Ovary (tissue), 9 donors: ENCODE measurements around the gene DIAPH3. TPM values are rescaled to one million over a fixed set of nuclear protein-coding genes. Genes with fewer than 3 reads are reported as not detected.

Experiments
- DNase-seq, 5 donors: peaks; one replicate each; pipeline ENCODE4 v3.0.0-alpha.2; 2019 to 2020
- H3K27ac ChIP-seq, 2 donors: fragments of 200-600 bp; one replicate each; pipeline versions ENCODE4 v1.5.1 to v1.8.0; 2019 to 2022
- H3K27me3 ChIP-seq: fragments of 200-600 bp; one replicate; pipeline ENCODE4 v1.8.0; 2022
- H3K36me3 ChIP-seq: fragments of 200-600 bp; sonication (generic); one replicate; pipeline ENCODE4 v1.5.1; 2019
- H3K4me1 ChIP-seq: one replicate; pipeline ENCODE4 v1.8.1; 2013; ENCODE audit warnings: mild to moderate bottlenecking, moderate library complexity; ENCODE audit not compliant: insufficient read depth
- H3K4me3 ChIP-seq: fragments of 200-600 bp; sonication (generic); one replicate; pipeline ENCODE4 v1.5.1; 2017
- H3K9me3 ChIP-seq, 2 donors: fragments of 200-600 bp in 1 of 2; sonication (generic) in 1 of 2; one replicate each; pipeline versions ENCODE4 v1.5.1 to v1.8.1; 2013 to 2019; ENCODE audit warnings: mild to moderate bottlenecking in 1 of 2, moderate library complexity in 1 of 2
- CTCF ChIP-seq, 3 donors: fragments of 450-650 bp in 2 of 3; fragments of 200-600 bp in 1 of 3; IDR thresholded peaks; one replicate each; pipeline versions ENCODE4 v1.5.1 to v1.8.0; 2016 to 2022; ENCODE audit warnings: antibody characterized with exemption in 3 of 3, mild to moderate bottlenecking in 1 of 3
- EP300 ChIP-seq: sonication (generic); formaldehyde crosslinking; IDR thresholded peaks from one replicate; pipeline ENCODE4 v1.6.1; 2017; ENCODE audit warnings: antibody characterized with exemption
- POLR2A ChIP-seq: fragments of 450-650 bp; IDR thresholded peaks from one replicate; pipeline ENCODE4 v1.6.1; 2017; ENCODE audit warnings: antibody characterized with exemption, mild to moderate bottlenecking, moderate library complexity
- WGBS, 3 donors: extraction: QIAGEN DNeasy Blood & Tissue Kit in 1 of 3; methylation state at CpG; one replicate each; pipeline versions ENCODE4 v1.1.5 to v1.1.7; 2013 to 2017; 5-methylcytosine and 5-hydroxymethylcytosine counted together
- intact Hi-C, 4 donors: fragments of 100-400 bp; cut with DNase I; formaldehyde crosslinking; loops; one replicate each; pipeline versions ENCODE4 v1.11.0 to v1.15.1; 2022 to 2023
- polyA plus RNA-seq, 2 donors: library from polyadenylated mRNA; stranded (reverse); fragments of 200-250 nt in 1 of 2; fragments of 350-450 nt in 1 of 2; fragmentation: Illumina TruSeq in 1 of 2; extraction: RNeasy Lipid Tissue Mini Kit (QIAGEN cat#74804) in 1 of 2; gene quantifications; one replicate each; pipeline ENCODE4 v1.2.3, GENCODE V29; 2013 to 2014
- total RNA-seq, 7 donors: library from RNA; depleted of rRNA in 2 of 7; stranded (reverse); fragments of >200 nt in 2 of 7; fragmentation: NEBNext Ultra II Directional in 3 of 7; extraction: Animal tissue kit (Norgen Biotek cat#: 25700) in 3 of 7; gene quantifications; one replicate each; pipeline versions ENCODE4 v1.1.0 to v1.2.4, GENCODE V29; 2016 to 2023
- donor health status: DM: no; HTN: no; CAD: no; lungs with moderate emphysema.
- donor health status: DM: no; HTN: no; CAD: no.
- donor health status: Bipolar disorder and iron deficiency.
- donor health status: DM: yes; HTN: yes; CAD: no.
- donor health status: DM: no; HTN: no; CAD: no.
- donor health status: DM: yes; HTN: yes; CAD: no.

DIAPH3 gene
- total and polyA plus RNA-seq, 9 donors = 0.13 to 2.6 (median 0.40) TPM; not detected in 1

- H3K36me3 ChIP-seq = no peaks in the 10 kb centered on the region
- no peak overlapping the region for H3K4me3 ChIP-seq
- no peak overlapping the region for H3K27ac ChIP-seq
- no peaks in the 10 kb centered on the region for H3K4me1 ChIP-seq
- no peaks in the 10 kb centered on the region for H3K9me3 ChIP-seq
- no peak for TF ChIP-seq CTCF (IDR thresholded peaks at IDR 0.05)
- TF ChIP-seq EP300 = no peak
- no peak for TF ChIP-seq POLR2A
- DNase-seq = no peak
- H3K27me3 ChIP-seq = no peaks in the 10 kb centered on the region
- WGBS, 3 donors = 80 to 89% (median 84%) methylated on average over 1 of the region's 1 CpG
- intact Hi-C loops = no loop called here
Observed at GRCh38 chr13:59681636-59682311, 482.0 kb downstream of the DIAPH3 start.

DNA sequence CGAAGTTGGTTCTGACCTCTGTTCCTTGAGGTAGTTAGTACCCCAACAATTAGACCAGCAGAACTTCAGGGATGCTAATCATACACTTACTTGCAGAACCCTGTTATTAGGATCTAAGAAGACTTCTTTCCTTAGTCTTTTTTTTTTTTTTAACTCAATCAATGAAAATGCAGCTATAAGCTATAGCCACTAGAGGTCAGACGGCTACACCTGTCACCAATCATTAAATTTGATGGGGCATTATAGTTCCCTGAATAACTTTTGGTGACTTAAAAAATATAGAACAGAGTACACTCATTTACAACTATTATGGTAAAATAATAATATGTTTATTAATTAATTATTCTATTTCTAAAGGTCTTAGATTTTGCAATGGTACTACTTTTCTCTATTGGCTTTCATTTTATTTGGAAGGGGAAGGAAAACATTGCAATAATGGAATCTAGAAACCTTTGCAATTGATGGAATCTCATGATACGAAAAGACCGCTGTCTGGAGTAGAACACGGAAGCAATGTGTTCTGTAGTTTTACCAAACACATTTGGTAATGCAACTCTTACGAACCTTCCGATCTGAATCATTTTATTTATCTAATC lies 483.2 kb downstream of the DIAPH3 start:
- H3K4me3 ChIP-seq = no peak overlapping the region
- no peaks in the 10 kb centered on the region for H3K36me3 ChIP-seq
- no peaks in the 10 kb centered on the region for H3K4me1 ChIP-seq
- 84 to 85% (median 84%) methylated on average over 7 of the region's 7 CpGs for WGBS, 3 donors
- H3K27me3 ChIP-seq = no peaks in the 10 kb centered on the region
- DNase-seq = no peak
- no peaks in the 10 kb centered on the region for H3K9me3 ChIP-seq
- TF ChIP-seq CTCF (IDR thresholded peaks at IDR 0.05) = no peak
- no peak for TF ChIP-seq POLR2A
- TF ChIP-seq EP300 = no peak
- H3K27ac ChIP-seq = no peak overlapping the region
- intact Hi-C loops = no loop called here

DNA sequence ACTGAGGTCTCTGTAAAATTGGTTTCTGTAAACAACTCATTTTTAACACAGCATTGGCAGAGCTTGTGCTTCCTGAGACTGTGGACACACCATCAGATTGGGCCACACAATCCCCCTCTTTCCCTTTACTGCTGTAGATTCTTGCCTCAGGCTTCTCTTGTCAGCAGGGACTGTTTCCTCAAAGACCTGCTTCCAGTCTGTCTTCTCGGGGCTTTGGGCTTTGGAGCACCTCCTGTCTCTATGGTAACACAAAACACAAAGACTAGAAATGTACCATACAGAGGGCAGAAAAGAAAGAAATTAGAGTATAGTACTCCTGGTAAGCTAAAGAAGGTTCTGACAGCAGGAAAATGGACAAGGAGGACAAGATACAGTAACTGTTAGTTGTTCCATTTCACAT lies 484.5 kb downstream of the DIAPH3 start:
- Histone ChIP-seq H3K4me1 (no peaks in the 10 kb centered on the region), H3K27ac (no peak overlapping the region), H3K4me3 (no peak overlapping the region), H3K9me3 (no peaks in the 10 kb centered on the region), H3K27me3 (no peaks in the 10 kb centered on the region), H3K36me3 (no peaks in the 10 kb centered on the region)
- DNase-seq = no peak
- no peak for TF ChIP-seq EP300
- no peak for TF ChIP-seq CTCF (IDR thresholded peaks at IDR 0.05)
- 32 to 48% (median 46%) methylated on average over 1 of the region's 1 CpG for WGBS, 3 donors
- intact Hi-C loops = no loop called here

DNA sequence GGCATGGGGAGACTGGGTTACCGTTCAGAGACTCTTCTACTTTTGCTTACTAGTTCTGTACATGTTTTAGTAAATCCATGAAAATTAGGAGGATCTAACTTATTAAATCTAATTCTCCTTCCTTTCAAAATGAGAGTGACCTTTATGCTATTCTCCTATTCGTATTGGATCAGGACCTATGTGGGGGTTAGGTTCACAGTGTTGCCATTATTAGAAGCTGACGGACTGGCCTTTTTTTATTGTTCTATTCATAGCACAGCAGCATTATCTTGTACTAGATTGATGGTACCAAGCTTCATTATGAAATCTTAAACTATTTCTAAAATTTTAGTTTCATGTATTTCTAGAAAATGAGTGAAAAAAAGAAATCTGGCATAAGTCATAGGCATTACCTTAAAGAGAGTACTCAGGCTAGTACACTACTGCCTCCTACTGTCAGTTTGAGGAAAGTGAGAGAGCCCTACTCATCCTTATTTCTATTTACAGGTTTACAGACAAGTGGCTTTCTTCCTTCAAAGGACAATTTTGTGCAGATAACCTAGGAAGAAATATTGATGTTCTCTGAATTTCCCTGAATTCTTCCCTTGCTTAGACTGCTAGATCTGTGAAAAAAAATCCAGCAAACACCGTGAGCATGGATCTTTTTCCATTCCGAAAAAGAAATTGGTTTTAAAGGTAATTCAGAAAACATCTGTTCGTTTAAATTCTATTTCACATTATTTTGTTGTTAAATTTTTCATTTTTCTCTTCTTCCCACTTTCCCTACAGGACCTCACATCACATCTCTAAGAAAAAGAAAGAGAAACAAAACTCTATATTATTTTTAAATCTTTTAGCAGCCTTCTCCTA lies 485.5 kb downstream of the DIAPH3 start:
- no peak overlapping the region for H3K27ac ChIP-seq
- intact Hi-C loops = no loop called here
- H3K4me1 ChIP-seq = no peaks in the 10 kb centered on the region
- H3K9me3 ChIP-seq = no peaks in the 10 kb centered on the region
- H3K36me3 ChIP-seq = no peaks in the 10 kb centered on the region
- no peak for DNase-seq
- TF ChIP-seq EP300 = no peak
- no peak for TF ChIP-seq CTCF (IDR thresholded peaks at IDR 0.05)
- TF ChIP-seq POLR2A = no peak
- 59 to 69% (median 65%) methylated on average over 6 of the region's 6 CpGs for WGBS, 3 donors
- no peaks in the 10 kb centered on the region for H3K27me3 ChIP-seq
- no peak overlapping the region for H3K4me3 ChIP-seq
